HUES48 (cell line): ENCODE results near the gene MC5R.

Experiments
- H3K27ac ChIP-seq: one replicate; pipeline ENCODE4 v1.7.0; 2013; ENCODE audit warnings: low read depth, low read length, inconsistent platforms
- H3K27me3 ChIP-seq: 2 replicates; pipeline ENCODE4 v1.6.1; 2013; ENCODE audit warnings: mild to moderate bottlenecking, low read length; ENCODE audit not compliant: control insufficient read depth, insufficient read depth
- H3K36me3 ChIP-seq: 2 replicates; pipeline ENCODE4 v1.6.1; 2013; ENCODE audit warnings: low read length; ENCODE audit not compliant: control insufficient read depth, insufficient read depth
- H3K4me1 ChIP-seq: 2 replicates; pipeline ENCODE4 v1.6.1; 2013; ENCODE audit warnings: mild to moderate bottlenecking, low read length; ENCODE audit not compliant: control insufficient read depth, insufficient read depth
- H3K4me3 ChIP-seq: 2 replicates; pipeline ENCODE4 v1.5.1; 2013; ENCODE audit warnings: mild to moderate bottlenecking, low read depth, low read length
- H3K9ac ChIP-seq: 2 replicates; pipeline ENCODE4 v1.6.1; 2013; ENCODE audit warnings: mild to moderate bottlenecking, low read depth, low read length, moderate library complexity
- H3K9me3 ChIP-seq: 2 replicates; pipeline ENCODE4 v1.6.1; 2013; ENCODE audit warnings: low read length; ENCODE audit not compliant: control insufficient read depth, insufficient read depth

MC5R gene

DNA sequence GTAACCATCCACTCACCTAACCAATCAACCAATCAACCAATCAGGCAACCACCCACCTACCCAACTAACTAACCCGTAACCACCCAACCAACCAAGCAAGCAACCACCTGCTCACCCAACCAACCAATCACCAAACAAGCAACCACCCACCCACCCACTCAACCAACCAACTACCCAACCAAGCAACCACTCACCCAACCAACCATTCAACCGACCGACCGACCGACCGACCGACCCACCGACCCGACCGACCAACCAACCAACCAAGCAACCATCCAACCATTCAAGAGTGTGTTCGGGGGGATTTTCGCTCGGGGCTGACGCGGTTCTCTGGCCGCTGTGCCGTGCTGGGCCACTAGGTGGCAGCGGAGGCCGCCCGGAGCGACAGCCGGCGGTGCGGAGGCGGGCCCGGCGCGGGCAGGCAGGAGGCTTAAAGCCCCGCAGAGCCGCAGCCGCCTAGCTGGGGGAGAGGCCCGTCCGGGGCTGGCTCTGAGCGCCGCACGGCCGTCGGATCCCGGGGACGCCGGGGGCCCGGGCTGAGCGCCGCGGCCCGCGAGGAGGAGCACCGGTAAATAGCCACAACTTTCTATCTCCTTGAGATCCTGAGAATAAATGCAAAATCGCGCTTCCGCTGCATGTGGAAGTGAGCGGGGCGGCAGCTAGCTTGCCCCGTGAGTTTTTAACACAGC lies at the start of gene MC5R:
Gene MC5R (plus strand): TSS at position 443 of the 689 bp plus-strand sequence. CDS start 1,617 bp downstream, outside the sequence.
- Histone ChIP-seq H3K9me3 (no peaks in the 10 kb centered on the region), H3K9ac (no peak within 1 kb of the TSS)

DNA sequence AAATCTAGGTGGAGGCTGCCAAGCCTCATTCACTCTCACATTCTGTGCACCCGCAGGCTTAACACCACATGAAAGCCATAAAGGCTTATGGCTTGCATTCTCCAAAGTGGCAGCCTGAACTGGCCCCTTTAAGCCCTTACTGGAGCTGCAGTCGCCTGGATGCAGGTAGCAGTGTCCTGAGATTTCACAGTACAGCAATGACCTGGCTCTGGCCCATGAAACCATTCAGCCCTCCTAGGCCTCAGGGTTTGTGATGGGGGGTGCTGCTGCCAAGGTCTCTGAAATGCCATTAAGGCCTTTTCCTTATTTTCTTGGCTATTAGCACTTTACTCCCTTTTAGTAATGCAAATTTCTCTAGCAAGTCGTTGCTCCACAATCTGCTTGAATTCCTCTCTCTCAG lies 48.9 kb upstream of the MC5R start:
- H3K9ac ChIP-seq, result no peak overlapping the region
- H3K27me3 ChIP-seq, result no peaks in the 10 kb centered on the region
- H3K27ac ChIP-seq, result no peak overlapping the region
- H3K36me3 ChIP-seq, result no peaks in the 10 kb centered on the region
- H3K4me1 ChIP-seq, result peaks cover 9% of the 10 kb centered on the region
- H3K9me3 ChIP-seq, result no peaks in the 10 kb centered on the region
- H3K4me3 ChIP-seq, result no peak overlapping the region

More for the DNA sequence above, at the start of gene MC5R:
- Histone ChIP-seq H3K27me3 (peaks cover 13% of the 10 kb centered on the region), H3K4me1 (no peaks in the 10 kb centered on the region), H3K36me3 (no peaks in the 10 kb centered on the region), H3K4me3 (peak within 1 kb of the TSS; percentile 62), H3K27ac (no peak within 1 kb of the TSS)

DNA sequence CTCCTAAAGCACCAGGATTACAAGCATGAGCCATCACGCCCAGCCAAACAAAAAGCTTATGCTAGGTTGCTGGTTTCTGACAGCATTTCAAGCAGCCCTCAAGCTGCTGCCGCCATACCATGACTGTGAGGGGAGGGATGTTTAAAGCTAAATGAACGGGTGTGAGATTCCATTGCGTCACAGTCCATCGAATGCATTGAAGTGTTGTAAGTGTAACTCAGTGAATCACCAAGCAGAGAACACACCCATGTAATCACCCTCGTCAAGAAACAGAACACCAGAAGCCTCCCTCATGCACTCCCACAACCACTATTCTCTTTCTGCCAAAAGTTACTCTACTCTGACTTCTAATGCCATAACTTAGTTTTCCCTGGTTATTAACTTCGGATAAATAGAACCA lies 32.8 kb upstream of the MC5R start:
- H3K27me3 ChIP-seq, result no peaks in the 10 kb centered on the region
- no peak overlapping the region for H3K27ac ChIP-seq
- no peak overlapping the region for H3K9ac ChIP-seq
- H3K4me1 ChIP-seq, result no peaks in the 10 kb centered on the region
- H3K9me3 ChIP-seq, result no peaks in the 10 kb centered on the region
- no peaks in the 10 kb centered on the region for H3K36me3 ChIP-seq
- H3K4me3 ChIP-seq, result no peak overlapping the region

DNA sequence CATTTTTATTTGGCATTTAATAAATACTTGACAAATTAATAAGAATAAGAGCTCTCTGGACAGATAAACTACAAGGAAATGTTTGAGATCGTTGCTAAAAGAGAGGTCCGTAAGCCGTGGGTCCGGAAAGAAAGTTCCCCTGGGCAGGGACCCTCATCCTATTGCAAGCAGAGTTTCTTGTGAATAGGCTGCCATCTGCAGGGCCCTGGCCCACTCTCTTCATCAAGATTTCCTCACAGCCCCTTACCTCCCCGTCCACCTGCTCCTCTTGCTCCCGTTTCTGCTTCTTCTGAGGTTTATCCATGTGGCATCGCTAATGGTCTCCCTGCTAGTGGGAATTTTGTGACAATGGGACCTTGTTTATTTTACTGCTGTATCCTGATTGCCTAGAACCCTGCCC lies 30.1 kb upstream of the MC5R start:
- Histone ChIP-seq H3K27ac (no peak overlapping the region), H3K9ac (no peak overlapping the region), H3K9me3 (no peaks in the 10 kb centered on the region), H3K4me1 (no peaks in the 10 kb centered on the region), H3K36me3 (no peaks in the 10 kb centered on the region), H3K4me3 (no peak overlapping the region), H3K27me3 (no peaks in the 10 kb centered on the region)

DNA sequence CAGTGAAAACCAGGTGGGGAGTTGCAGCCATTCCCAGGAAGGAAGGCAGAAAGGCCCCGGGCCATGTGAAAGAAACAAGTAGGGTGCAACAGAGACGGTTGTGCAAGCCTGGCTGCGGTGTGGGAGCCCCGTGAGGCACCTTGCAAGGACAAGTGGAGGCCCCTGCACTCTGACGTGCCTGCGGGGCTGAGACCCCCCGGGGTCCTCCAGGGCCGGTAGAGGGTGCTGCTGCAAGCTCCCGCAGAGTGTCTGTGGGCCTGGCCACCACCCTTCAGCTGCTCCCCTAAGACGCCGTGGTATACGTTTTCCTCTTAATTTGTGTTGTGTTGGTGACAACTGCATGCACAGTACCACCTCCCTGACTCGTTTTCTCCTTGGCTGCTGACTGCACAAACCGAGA lies 27.4 kb upstream of the MC5R start:
- Histone ChIP-seq H3K4me3 (no peak overlapping the region), H3K36me3 (no peaks in the 10 kb centered on the region), H3K27me3 (peaks cover 11% of the 10 kb centered on the region), H3K4me1 (peaks cover 16% of the 10 kb centered on the region), H3K27ac (no peak overlapping the region), H3K9ac (no peak overlapping the region), H3K9me3 (no peaks in the 10 kb centered on the region)

DNA sequence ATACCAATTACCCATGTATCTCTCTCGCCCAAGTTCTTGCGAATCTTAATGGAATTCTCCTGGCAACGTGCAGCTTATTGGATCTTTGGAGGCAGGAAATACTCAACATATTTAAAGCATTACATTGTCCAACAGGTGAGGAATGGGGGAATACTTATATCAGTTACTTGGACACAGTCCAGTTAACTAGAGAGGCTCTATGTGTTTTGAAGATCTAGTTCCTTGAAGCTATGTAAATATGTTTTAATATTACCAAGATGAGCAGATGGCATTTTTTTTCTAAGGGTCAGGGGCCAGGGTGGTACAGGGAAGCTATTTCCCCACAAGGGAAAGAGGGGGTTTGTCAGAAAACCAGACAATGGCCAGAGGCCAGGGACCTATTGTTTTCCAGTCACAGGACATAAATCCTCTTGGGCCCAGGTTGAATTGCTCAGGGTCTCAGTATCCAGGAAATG lies 26.8 kb upstream of the MC5R start:
- Histone ChIP-seq H3K27me3 (peaks cover 14% of the 10 kb centered on the region), H3K9me3 (no peaks in the 10 kb centered on the region), H3K4me1 (peaks cover 16% of the 10 kb centered on the region)

DNA sequence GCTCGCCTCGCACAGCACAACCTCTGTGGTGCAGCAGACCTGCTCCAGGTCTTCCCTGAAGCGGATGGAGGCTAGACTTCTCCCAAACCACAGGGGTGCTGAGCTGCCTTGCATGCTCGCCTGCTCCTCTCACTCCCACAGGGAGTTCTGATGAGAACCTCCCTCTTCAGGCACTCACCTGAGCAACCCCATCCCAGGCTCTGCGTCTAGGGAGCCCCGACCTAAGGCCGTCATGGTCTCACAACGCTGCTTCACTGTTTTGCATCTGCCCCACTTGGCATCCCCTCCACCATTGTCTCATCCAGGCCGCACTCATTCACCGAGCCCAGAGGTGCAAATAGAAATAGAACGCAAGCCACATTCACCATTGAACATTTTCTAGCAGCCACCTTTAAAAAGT lies 24.6 kb upstream of the MC5R start:
- no peak overlapping the region for H3K27ac ChIP-seq
- no peaks in the 10 kb centered on the region for H3K9me3 ChIP-seq
- no peak overlapping the region for H3K4me3 ChIP-seq
- no peaks in the 10 kb centered on the region for H3K36me3 ChIP-seq
- H3K27me3 ChIP-seq, result peaks cover 14% of the 10 kb centered on the region
- H3K9ac ChIP-seq, result no peak overlapping the region
- H3K4me1 ChIP-seq, result peaks cover 16% of the 10 kb centered on the region

More for the DNA sequence above, 26.8 kb upstream of the MC5R start:
- Histone ChIP-seq H3K9ac (no peak overlapping the region), H3K27ac (no peak overlapping the region), H3K4me3 (no peak overlapping the region), H3K36me3 (no peaks in the 10 kb centered on the region)

DNA sequence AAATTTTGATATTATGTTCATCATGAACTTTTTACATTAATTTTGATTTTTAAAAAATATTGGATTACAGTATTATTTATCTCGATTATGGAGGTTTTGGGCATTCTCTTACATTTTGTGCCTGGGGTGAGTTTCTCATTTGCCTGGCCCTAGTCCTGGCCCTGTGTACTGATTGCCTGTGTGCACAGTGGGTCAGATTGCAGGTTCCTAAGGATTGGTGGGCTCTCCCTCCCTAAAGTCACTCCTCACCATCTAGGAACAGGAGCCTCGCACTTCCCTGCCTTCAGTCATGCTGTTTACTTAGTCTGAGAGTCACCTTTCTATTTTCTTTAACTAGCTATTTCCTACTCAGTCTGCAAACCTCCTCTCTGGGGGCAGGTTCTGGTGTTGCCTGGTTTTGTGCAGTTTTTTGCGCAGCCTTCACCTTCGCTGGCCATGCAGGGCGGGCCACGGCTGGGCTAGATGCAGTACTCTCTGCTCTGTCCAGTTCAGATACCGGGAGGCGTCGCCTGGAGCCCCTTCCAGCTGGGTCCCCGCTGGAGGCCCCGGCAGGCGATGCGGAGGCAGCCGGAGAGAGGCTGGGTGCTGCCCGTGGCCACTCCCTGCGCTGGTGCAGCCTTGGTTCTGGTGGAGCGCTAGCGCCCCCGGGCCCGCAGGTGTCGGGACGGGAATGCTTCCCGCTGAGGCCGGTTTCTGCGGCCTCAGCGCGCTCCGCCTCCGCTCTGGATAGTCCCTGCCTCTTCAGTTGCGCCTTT lies 23.3 kb upstream of the MC5R start:
- Histone ChIP-seq H3K27ac (no peak overlapping the region), H3K27me3 (peaks cover 14% of the 10 kb centered on the region), H3K9me3 (no peaks in the 10 kb centered on the region), H3K4me3 (peak overlapping the region; percentile 63), H3K36me3 (no peaks in the 10 kb centered on the region), H3K4me1 (peaks cover 16% of the 10 kb centered on the region), H3K9ac (no peak overlapping the region)

DNA sequence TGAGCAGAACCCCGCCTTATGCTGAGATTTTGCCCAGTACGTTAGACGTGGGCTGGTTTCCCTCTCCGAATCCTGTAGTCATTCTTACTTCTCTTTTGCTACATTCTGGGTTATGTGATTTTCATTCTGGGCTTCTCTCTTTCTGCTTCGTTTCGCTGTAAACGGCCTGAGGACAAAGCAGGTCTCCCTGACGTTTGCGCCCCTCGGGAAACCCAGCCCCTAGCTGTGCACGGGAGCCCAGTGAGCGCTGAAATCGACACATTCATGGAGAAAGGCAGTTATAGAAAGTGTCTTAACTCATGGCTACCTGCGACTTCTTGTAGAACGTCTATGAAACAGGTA lies 22.7 kb upstream of the MC5R start:
- peaks cover 14% of the 10 kb centered on the region for H3K27me3 ChIP-seq
- no peak overlapping the region for H3K9ac ChIP-seq

DNA sequence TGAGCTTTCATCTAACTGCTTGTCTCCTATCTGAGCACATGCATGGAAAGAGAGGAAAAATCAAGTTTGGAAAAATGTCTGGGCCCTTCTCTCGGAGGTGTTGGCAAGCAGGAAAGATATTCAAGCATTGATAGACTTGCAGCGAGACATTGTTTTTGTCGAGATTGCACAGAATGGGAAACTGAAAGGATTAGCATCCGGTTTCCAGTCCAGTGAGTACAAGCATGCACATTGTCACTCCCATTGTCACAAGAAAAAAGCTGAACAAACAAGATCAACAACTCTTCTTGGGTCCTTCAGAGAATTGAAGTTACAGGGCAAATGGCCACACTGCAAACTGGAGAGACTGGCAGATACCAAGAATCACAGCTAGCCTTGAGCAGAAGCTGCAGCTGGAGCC lies 19.6 kb upstream of the MC5R start:
- H3K4me1 ChIP-seq, result peaks cover 31% of the 10 kb centered on the region
- no peak overlapping the region for H3K9ac ChIP-seq
- H3K27me3 ChIP-seq, result peaks cover 14% of the 10 kb centered on the region
- no peaks in the 10 kb centered on the region for H3K9me3 ChIP-seq
- no peaks in the 10 kb centered on the region for H3K36me3 ChIP-seq
- no peak overlapping the region for H3K4me3 ChIP-seq
- no peak overlapping the region for H3K27ac ChIP-seq

More for the DNA sequence above, 22.7 kb upstream of the MC5R start:
- Histone ChIP-seq H3K9me3 (no peaks in the 10 kb centered on the region), H3K36me3 (no peaks in the 10 kb centered on the region), H3K4me1 (peaks cover 16% of the 10 kb centered on the region), H3K27ac (no peak overlapping the region), H3K4me3 (peak overlapping the region; percentile 63)

DNA sequence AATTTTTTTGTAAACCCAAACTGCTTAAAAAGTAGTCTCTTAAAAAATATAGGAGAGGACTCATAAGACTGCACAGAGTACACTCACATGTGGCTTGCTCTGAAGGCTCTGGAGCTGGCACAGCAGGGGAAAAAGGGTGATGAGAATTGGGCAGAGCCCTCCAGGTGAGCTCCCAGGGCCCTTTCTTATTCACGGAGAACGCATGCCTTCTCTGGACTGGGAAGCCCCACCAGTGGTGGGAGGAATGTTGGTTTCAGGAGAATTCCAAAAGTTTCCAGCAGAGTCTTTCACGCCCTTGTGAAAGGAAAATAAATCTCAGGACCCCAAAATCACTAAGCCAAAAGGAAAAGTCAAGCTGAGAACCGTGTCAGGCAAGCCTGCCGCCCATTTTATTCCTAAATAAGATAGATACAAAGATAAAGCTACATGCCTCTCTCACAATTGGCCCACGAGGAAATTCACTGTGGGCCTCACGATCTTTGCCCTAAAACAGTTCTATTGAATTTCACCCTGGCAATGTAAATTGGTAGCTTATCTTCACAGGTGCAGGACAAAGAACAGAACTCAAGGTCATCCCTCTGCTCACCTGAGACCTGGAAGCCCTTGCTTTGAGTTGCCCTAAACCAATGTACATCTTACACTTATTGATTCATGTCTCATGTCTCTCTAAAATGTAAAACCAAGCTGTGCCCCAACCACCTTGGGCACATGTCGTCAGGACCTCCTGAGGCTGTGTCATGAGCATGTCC lies 15.5 kb upstream of the MC5R start:
- Histone ChIP-seq H3K9ac (peak overlapping the region; percentile 43), H3K27me3 (no peaks in the 10 kb centered on the region), H3K4me1 (peaks cover 46% of the 10 kb centered on the region), H3K4me3 (no peak overlapping the region; the same call in 1 of the 2 replicates), H3K9me3 (no peaks in the 10 kb centered on the region), H3K36me3 (no peaks in the 10 kb centered on the region), H3K27ac (peak overlapping the region; percentile 79)
